Thyroid gland (tissue), 4 donors: ENCODE results near the gene TPSD1.

Experiments used
- CTCF ChIP-seq, 6 experiments: fragments of 200-600 bp in 3 of 6; fragments of 450-650 bp in 3 of 6; sonication (generic) in 3 of 6; IDR thresholded peaks; one replicate each; pipeline ENCODE4 v1.5.1; 2016 to 2019; ENCODE audit warnings: antibody characterized with exemption in 6 of 6, mild to moderate bottlenecking in 2 of 6, inconsistent platforms in 1 of 6, moderate library complexity in 1 of 6
- POLR2A ChIP-seq, 2 donors: fragments of 450-650 bp; IDR thresholded peaks; one replicate each; pipeline ENCODE4 v1.6.1; 2017; ENCODE audit warnings: antibody characterized with exemption in 2 of 2, mild to moderate bottlenecking in 2 of 2, moderate library complexity in 1 of 2

DNA sequence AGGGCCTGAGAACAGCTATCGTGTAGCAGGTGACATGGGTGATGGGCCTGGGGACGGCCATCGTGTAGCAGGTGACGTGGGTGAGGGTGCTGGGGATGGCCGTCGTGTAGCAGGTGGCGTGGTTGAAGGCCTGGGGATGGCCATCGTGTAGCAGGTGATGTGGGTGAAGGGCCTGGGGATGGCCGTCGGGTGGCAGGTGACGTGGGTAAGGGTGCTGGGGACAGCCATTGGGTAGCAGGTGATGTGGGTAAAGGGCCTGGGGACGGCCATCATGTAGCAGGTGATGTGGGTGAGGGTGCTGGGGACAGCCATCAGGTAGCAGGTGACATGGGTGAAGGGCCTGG is 15.5 kb downstream of the TPSD1 start:
- no peak for TF ChIP-seq CTCF (IDR thresholded peaks at IDR 0.05)
- no peak for TF ChIP-seq POLR2A (IDR thresholded peaks at IDR 0.05)
